CD4-positive, alpha-beta T cell treated with Interleukin-4 for 4 hours (primary cell): ENCODE measurements around the gene MUC12.
A peak's percentile ranks its signal among the peaks of the same experiment; 100 is the strongest.
"Not testable (repeated sequence)": the region's sequence is repeated elsewhere in the genome, so short reads cannot be mapped to it uniquely, and the experiment has no call there.

Source experiments
- DNase-seq: peaks from one replicate; pipeline ENCODE4 v3.0.0-alpha.2; 2020

Gene MUC12

GRCh38 chr7:100991631-100992030 lies 22.3 kb downstream of the MUC12 start:
- DNase-seq: no peak

- DNase-seq: not testable (repeated sequence)
Measured at GRCh38 chr7:100992280-100992679, 22.9 kb downstream of the MUC12 start.

GRCh38 chr7:100994671-100995070 lies 25.3 kb downstream of the MUC12 start:
- DNase-seq: not testable (repeated sequence)

GRCh38 chr7:100998530-100998929 lies 29.2 kb downstream of the MUC12 start:
- not testable (repeated sequence) for DNase-seq

GRCh38 chr7:100999334-100999733 lies 30.0 kb downstream of the MUC12 start:
- not testable (repeated sequence) for DNase-seq

- DNase-seq: not testable (repeated sequence)
Measured at GRCh38 chr7:101000025-101000424, 30.7 kb downstream of the MUC12 start.

GRCh38 chr7:101002333-101002732 lies 33.0 kb downstream of the MUC12 start:
- not testable (repeated sequence) for DNase-seq

GRCh38 chr7:101007361-101007760 lies 38.0 kb downstream of the MUC12 start:
- DNase-seq: not testable (repeated sequence)

GRCh38 chr7:101009629-101010028 lies 40.3 kb downstream of the MUC12 start:
- DNase-seq: no peak

GRCh38 chr7:101012931-101013330 lies 43.6 kb downstream of the MUC12 start:
- DNase-seq: no peak

- no peak for DNase-seq
Measured at GRCh38 chr7:101015626-101016025, 46.3 kb downstream of the MUC12 start.

- peak; percentile 85 for DNase-seq
Measured at GRCh38 chr7:101017064-101017777, 47.9 kb downstream of the MUC12 start.

- no peak for DNase-seq
Measured at GRCh38 chr7:101018271-101019167, 49.2 kb downstream of the MUC12 start.

- no peak for DNase-seq
Measured at GRCh38 chr7:101020444-101020843, 51.1 kb downstream of the MUC12 start.

GRCh38 chr7:101021703-101022102 lies 52.3 kb downstream of the MUC12 start:
- no peak for DNase-seq

- DNase-seq: no peak
Measured at GRCh38 chr7:101023839-101024238, 54.5 kb downstream of the MUC12 start.

- no peak for DNase-seq
Measured at GRCh38 chr7:101031082-101031481, 61.7 kb downstream of the MUC12 start.

- no peak for DNase-seq
Measured at GRCh38 chr7:101035941-101036340, 66.6 kb downstream of the MUC12 start.

GRCh38 chr7:101041283-101041682 lies 71.9 kb downstream of the MUC12 start:
- not testable (repeated sequence) for DNase-seq

GRCh38 chr7:101058355-101058754 lies 89.0 kb downstream of the MUC12 start:
- DNase-seq: peak; percentile 25

- no peak for DNase-seq
Measured at GRCh38 chr7:101059620-101059942, 90.2 kb downstream of the MUC12 start.

GRCh38 chr7:101060992-101061391 lies 91.6 kb downstream of the MUC12 start:
- no peak for DNase-seq

GRCh38 chr7:101064176-101064550 lies 94.8 kb downstream of the MUC12 start:
- DNase-seq: not testable (repeated sequence)

GRCh38 chr7:101065162-101065561 lies 95.8 kb downstream of the MUC12 start:
- not testable (repeated sequence) for DNase-seq
